ENCODE results near the gene ST6GALNAC3. TPM values are rescaled to one million over a fixed set of nuclear protein-coding genes. Genes with fewer than 3 reads are reported as not detected.

The ST6GALNAC3 gene
- total RNA-seq, 2 donors from 2014 or later = 4.6 to 13.3 TPM

DNA sequence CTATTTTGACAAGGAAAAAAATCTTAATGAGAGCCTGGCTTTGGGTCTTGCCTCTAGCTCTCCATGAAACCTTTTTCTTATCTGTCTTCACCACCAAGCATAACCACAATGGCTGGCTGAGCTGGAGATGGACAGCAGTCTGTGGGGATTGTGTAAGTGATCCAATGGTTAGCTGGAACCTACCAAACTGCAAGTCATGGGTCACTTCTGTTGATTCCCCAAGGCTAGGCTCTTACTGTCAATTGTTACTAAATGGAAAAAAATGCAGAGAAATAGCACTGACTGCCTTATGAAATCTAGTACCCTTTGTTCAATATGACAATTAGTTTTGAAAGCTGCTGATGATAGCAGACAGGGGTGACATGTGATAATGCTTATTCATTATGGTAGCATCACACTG lies 359.0 kb downstream of the ST6GALNAC3 start:
- DNase-seq (no peak), ATAC-seq (no peak)

DNA sequence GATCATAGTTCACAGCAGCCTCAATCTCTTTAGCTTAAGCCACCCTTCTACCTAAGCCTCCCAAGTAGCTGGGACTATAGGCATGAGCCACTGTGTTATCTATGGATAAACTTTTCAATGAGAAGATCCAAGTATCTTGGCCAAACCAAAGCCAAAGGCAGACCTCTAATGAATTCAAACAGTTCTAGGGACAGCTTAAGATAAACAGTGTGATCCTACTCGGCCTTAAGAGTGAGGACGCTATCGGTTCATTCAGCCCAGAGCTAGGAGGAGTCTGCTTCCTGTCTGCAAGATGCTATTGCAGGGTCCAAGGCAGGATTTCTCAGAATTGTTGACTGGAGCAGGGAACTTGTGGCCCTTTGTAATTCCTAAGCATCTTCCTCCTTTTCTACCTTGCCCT lies 368.7 kb downstream of the ST6GALNAC3 start:
- intact Hi-C loops (cut with DNase I) = no loop called here
- DNase-seq (no peak), ATAC-seq (no peak)

More for the DNA sequence above, 359.0 kb downstream of the ST6GALNAC3 start:
- intact Hi-C loops (cut with DNase I) = no loop called here

DNA sequence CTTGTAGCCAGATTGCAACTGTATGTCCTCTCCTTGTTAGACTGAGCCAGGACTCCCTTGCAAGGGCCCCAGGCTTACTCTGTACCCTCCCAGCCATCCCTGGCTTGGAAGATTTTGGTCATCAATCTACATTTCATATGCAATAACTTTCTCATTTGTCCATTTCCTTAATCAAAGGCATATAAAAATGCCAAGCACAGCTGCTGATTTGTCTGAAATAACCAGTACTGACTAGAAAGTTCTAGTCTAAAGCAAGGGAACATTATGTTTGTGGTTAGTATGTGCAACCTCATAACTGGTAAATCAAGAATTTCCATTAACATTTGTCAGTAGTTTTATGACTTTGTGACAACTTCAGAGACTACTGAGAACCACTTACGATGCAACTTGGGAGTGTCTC lies 370.2 kb downstream of the ST6GALNAC3 start:
- DNase-seq = no peak
- ATAC-seq = no peak
- intact Hi-C loops (cut with DNase I) = no loop called here

DNA sequence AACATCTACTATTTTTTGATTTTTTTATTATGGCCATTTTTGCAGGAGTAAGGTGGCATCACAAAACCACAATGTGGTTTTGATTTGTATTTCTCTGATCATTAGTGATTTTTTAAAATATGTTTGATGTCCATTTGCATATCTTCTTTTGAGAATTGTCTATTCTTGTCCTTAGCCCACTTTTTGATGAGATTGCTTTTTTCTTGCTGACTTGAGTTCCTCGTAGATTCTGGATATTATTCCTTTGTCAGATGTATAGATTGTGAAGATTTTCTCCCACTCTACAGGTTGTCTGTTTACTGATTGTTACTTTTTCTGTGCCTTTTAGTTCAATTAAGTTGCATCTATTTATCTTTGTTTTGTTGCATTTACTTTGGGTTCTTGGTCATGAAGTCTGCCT lies 375.7 kb downstream of the ST6GALNAC3 start:
- ATAC-seq = no peak
- DNase-seq = no peak
- intact Hi-C loops (cut with DNase I) = no loop called here

DNA sequence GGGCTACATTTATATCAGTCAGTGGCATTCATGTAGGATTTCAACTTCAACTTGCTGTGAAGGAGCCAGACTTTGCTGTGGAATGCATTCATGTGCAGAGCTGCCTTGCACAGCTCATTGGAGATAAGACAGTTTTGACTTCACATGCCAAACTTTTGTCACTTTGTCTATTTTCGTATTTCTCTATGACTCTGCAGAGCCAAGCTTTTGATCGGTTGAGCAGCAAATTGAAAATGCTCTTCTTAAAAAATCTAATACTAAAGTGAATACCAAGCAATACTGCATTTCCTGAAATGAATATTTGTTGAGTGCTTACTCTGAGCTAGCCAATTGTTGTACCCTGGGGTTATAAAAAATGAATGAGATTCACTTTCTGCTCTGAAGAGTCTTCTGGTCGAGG lies 388.7 kb downstream of the ST6GALNAC3 start:
- no peak for DNase-seq
- intact Hi-C loops (cut with DNase I) = no loop called here
- ATAC-seq = peak in 1 of 2 donors; percentile 61

DNA sequence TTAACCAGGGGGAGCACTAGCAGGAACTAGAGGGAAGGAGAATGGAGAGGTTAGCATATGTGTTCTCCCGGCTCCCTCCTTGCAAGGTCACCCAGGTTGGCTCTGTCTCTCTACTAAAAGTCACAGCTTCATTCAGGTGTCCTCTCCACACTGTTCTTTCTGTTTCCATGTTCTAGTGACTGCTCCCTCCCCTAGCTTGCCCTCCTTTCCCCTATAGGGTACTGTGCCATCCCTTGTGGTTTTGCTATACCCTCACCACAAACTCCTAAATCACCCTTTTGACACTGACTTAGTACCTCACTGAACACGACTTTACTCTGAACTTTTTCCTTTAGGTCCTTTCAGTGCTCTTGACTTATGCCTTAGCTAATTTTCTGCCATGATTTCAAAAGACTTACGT lies 389.3 kb downstream of the ST6GALNAC3 start:
- ATAC-seq (no peak), DNase-seq (no peak)
- intact Hi-C loops (cut with DNase I) = no loop called here

DNA sequence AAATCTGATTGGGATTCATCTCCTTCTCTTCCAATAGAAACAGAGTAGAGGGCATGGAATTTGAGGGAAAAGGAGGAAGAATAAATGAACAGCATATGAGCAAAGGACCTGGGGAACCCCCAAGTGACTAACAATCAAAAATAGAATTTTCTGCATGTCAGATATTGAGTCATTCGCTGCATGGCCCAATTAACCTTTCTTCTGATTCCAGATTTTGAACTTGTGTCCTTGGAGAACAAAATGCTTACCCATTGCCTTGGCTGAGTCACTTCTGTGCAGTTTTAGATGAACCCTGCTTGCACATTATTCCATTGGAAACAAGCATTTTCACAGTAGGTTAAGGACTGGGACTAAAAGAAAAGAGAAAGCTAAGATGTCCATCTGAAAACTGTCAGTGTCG lies 390.5 kb downstream of the ST6GALNAC3 start:
- ATAC-seq = no peak
- intact Hi-C loops (cut with DNase I) = no loop called here

DNA sequence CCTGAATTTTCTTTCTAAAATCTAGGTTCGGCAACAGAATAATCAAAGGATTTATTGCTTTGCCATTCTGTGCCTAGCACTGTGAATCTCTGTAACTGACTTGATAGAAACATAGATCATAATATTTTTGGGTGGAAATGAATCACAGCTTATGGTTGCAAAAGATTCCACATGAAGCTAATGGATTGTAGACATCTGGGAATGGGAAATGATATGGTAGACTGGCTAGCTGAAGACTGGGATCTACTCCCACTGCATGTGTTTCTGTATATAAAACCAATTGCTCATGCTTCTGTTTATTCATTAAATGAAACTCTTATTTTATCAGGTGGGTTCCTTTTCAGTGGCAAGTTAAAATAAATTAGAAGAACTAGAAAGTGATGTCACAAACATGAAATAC lies 395.6 kb downstream of the ST6GALNAC3 start:
- no peak for DNase-seq
- intact Hi-C loops (cut with DNase I) = no loop called here
- ATAC-seq = no peak

More for the DNA sequence above, 390.5 kb downstream of the ST6GALNAC3 start:
- no peak for DNase-seq

DNA sequence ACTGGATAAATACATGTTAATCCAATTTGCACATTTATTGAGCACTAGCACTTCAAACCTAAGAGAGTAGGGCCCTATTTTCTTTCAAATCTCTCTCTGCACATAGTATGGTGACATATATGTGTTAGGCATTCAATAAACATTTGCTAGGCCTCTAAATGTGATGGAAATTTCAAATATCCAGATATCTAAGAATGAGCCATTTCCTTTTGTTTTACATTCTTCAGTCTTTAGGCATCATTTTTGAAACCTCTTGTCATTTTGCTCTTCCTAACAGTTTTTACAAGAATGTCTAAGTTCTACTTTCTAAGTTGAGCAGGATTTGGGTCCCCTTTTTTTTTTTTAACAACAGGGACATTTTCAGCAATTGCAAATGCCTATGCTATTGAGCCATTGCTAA lies 397.0 kb downstream of the ST6GALNAC3 start:
- ATAC-seq (no peak), DNase-seq (no peak)
- intact Hi-C loops (cut with DNase I) = no loop called here

DNA sequence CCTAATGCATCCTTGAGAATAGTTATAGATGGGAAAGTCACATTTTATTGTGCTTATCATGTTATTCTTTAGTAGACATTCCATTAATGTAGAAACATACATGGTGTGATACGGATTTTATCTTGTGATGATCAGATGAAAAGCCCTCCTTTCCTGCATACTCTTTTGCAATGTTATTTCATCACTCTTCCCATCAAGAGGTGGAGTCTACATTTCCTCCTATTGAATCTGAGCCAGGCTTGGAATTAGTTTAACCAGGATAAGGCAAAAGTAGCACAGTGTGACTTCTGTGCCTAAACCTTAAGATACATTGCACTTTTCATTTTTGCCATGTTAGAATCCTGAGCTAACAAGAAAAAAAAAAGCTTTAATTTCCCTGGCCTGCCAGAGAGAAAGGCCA lies 399.0 kb downstream of the ST6GALNAC3 start:
- ATAC-seq (no peak), DNase-seq (no peak)
- intact Hi-C loops (cut with DNase I) = no loop called here

DNA sequence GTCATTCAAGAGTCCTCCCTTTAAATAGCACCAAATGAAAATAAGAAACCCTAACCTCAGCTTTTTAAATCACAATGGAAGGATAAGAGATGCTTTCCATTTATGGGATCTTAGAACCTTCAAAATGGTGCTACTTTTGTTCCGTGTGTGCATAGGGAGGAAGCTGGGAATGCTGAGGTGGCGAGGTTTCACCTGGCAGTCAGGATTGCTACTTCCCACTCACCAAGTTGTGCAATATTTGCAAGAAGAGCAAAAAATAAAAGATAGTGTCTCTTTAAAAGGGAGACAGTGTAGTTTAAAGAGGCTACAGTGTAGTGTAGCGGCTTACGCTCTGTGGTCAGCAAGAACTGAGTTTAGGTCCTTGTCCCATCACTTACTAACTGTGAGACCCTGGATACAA lies 400.4 kb downstream of the ST6GALNAC3 start:
- ATAC-seq (no peak), DNase-seq (no peak)
- intact Hi-C loops (cut with DNase I) = no loop called here

DNA sequence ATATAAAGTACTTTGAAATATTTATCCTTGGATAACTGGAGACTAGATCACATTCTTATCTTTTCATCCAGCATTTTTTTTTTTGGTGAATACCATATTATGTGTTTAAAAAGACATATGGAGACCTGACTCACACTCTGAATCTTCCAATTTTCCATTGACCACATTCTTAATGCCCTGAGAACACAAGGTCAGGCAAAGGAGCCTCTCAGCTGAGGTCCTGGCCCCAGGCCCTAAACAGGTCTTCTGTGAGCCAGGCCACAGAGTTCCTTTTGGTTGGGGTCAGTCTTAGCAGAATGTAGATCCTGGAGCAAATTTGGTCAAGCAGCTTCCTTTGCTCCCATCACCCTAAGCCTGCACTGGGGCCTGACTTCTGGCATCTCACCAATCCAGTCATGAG lies 402.6 kb downstream of the ST6GALNAC3 start:
- intact Hi-C loops (cut with DNase I) = no loop called here
- no peak for ATAC-seq

DNA sequence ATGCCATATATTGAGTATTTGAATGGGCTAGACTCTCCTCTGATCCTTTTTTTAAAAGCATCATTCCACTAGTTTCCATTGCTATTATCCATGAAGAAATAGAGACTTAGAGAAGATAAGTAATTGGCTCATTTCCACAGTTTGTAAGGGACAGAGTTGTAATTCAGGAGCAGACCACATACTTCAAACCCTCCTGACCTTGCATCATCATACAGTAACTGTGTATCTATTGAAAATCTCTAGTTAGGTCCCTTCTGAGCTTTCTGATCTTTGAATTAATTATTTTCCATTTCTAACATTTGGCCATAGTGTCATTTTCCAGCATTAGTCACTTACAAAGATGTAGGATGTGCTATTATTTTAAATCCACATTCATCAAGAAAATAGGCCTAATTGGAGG lies 406.3 kb downstream of the ST6GALNAC3 start:
- no peak for ATAC-seq
- DNase-seq = no peak
- intact Hi-C loops (cut with DNase I) = no loop called here

More for the DNA sequence above, 402.6 kb downstream of the ST6GALNAC3 start:
- DNase-seq = no peak

DNA sequence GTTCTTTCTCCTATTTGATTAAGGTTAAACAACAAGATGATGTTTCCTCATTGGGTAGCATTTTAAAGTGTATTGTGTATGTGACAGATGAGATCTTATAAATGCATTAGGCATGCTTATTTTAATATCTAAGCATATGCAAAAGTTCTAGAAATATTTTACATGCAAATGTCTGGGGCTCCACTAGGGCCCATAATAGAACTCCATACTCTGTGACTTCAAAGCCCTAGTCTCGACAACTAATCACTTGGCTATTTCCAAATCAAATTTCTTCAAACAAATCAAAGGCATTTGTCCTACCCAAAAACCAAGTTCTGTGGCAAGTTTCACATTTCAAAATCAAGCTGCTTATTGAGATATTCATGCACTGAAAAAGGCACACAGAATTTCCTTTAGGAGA lies 407.1 kb downstream of the ST6GALNAC3 start:
- ATAC-seq (no peak), DNase-seq (no peak)
- intact Hi-C loops (cut with DNase I) = no loop called here

DNA sequence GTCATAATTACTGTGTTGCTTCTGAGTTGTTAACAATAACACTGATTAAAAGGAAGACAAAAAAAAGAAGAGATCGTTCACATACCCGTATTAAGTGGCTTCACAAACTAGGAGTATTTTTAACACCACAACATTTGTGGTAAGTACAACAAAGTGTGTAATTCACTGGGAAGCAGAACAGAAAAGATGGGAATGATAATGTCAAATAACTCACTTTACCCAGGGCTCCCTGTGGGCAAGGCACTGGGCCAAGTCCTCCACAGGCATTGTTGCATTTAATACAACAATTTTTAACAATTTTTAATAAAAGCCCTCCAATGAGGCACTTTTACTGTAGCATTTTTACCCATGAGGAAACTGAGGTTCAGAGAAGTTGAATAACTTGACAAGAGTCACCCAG lies 407.7 kb downstream of the ST6GALNAC3 start:
- no peak for ATAC-seq
- no peak for DNase-seq
- intact Hi-C loops (cut with DNase I) = no loop called here

DNA sequence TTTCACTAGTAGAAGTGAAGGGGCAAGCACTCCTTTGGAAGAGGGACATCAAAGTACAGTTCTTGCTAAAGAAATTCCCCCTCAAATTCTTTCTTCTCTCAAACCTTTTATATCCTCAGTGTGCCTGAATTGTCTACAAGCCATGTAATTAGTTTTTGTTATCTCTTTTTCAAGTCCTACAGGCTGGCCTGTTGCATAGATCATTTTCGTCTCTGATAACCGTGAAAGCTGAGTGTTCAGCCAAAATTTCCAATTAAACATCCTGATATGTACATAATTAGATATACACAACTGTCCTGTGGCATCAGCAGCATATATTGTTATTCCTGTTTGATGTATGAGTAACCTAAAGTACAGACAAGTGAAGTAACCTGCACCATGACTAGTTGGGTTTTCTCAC lies 417.2 kb downstream of the ST6GALNAC3 start:
- intact Hi-C loops (cut with DNase I) = no loop called here
- ATAC-seq (no peak), DNase-seq (no peak)

DNA sequence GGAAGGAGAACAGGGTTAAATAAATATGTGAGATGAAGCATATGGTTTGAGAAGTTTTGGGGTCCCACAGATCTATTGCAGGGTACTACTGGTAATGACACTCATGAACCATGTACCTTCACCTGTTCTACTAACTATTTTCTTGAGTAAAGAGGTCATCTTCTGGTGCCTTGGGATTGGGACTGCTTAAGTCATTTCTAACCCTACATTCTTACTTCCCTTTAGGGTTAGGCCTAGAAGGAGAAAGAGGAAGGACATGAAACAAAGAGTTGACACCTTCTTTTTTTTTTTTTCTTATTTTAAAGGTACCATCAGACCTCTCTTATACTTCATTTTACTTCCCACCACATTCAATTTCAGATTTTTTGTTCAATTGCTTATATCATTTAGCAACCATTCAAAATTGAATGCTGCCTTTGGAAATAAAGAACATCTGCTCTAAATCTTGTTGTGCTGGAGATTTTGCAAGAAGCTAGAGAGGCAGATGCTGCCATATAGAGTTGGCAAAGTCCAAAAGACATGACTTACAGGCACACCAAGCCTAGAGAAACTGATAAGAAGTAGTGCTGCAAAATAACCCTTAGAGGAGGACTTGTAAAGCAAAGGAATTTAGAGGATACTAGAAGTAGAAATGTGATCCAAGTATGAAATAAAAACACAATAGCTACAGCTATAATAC lies 418.3 kb downstream of the ST6GALNAC3 start:
- DNase-seq (no peak), ATAC-seq (no peak)
- intact Hi-C loops (cut with DNase I) = no loop called here

DNA sequence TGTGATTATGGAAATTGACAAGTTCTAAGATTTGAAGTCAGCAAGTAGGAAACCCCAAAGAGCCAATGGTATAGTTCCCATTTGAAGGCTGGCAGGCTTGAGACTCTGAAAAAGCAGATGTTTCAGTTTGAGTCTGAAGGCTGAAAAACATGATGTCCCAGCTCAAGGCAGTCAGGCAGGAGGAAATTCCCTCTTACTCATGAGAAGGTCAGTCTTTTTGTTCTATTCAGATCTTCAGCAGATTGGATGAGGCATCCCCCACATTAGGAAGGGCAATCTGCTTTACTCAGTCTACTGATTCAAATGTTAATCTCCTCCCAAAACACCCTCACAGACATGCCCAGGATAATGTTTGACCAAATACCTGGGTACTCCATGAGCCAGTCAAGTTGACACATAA lies 420.3 kb downstream of the ST6GALNAC3 start:
- no peak for DNase-seq
- intact Hi-C loops (cut with DNase I) = no loop called here
- no peak for ATAC-seq

DNA sequence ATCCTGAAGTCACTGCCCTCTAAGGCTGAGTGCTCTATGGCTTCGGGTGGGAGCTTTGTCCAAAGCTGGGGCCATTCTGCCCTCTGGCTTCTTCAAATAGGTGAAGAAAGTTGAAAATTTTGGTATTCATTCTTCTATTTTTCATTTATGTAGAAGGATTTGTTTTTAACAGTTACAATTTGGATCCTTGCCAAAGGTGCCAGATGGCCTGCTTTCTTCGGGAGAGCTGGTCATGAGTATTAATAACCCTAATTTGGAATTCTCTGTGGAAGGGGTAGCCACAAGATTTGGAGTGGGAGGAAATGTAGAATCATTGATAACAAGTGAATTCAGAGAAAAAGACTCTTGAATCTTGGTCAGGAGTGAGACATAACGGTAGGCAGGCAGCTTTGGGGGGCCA lies 422.3 kb downstream of the ST6GALNAC3 start:
- ATAC-seq = no peak
- intact Hi-C loops (cut with DNase I) = no loop called here
- no peak for DNase-seq

DNA sequence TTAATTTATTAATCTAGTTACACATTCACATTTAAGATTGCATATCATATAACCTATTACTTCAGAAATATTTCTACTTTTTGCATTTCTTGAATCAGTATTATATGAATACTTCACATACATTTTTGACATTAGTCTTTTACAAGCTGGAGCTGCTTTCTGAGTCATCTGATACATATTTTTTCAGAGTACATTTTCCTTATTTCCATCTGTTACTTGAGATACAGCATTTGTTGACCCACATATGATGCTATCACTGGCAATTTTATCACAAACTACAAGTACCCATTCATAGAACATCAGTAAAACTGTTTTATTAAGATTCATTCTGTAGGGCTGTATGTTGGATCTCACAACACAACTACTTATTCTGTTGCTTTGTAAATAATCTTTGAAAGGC lies 425.6 kb downstream of the ST6GALNAC3 start:
- intact Hi-C loops (cut with DNase I) = no loop called here
- DNase-seq = no peak
- ATAC-seq = no peak

DNA sequence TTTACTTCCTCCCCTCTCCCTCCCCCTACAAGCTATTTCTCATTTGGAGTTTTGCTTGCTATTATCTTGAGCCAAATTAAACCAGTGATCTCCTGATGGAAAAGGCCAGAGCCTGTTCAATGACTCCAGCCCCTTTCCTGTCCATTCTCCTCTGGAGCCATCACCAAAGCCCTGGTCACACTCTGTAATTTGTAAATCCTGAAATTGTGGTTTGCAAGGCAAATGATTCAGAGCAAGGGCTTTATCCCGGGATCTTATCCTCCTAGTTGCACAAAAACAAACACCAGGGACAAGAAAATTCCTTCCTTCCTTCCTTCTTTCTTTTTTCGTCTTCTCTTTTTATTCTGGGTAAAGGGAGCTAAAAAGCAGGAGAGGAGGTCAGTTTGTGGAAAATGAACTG lies 426.6 kb downstream of the ST6GALNAC3 start:
- intact Hi-C loops (cut with DNase I) = no loop called here
- DNase-seq = no peak
- ATAC-seq = no peak

Data from left cardiac atrium (tissue), 4 donors.